Measurements from ENCODE around the gene EGFLAM.

EGFLAM gene

DNA sequence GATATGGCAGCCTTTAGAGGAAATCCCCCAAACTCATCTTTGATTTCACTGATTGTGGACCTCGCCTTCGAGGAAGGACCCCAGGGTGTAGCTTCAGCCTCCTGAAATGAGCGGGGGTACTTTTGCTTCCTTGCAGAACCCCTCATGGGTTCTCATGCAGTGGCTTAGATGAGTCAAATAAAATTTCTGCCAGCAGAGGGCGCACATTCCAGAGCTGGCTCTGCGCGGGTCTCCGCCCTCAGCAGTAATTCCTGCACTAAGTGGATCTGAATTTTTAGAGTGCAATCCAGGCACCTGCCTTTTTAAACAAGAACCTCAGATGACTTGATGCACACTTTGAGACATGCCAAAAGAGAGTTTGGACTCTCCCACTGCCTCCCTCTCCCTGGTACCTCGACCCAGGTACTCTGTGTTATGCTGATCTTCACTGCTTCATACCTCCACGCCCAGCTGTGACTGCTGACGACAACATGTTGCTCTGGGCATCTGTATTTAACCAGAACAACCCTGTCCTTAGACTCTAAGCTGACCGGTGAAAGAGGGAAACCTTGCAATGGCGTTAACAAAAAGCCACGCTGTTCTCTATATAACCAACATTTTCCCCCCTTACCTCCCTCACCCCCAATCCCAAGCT lies 7.3 kb downstream of the EGFLAM start:
- DNase-seq (ENCODE audit: low spot score): peak; percentile 37

- DNase-seq (ENCODE audit: low spot score): no peak
Observed at GRCh38 chr5:38267372-38267771, 9.0 kb downstream of the EGFLAM start.

GRCh38 chr5:38273626-38274025 lies 15.3 kb downstream of the EGFLAM start:
- no peak for DNase-seq (ENCODE audit: low spot score)

- DNase-seq (ENCODE audit: low spot score): no peak
Observed at GRCh38 chr5:38274370-38274769, 16.0 kb downstream of the EGFLAM start.

GRCh38 chr5:38284384-38284783 lies 26.0 kb downstream of the EGFLAM start:
- no peak for DNase-seq (ENCODE audit: low spot score)

- no peak for DNase-seq (ENCODE audit: low spot score)
Observed at GRCh38 chr5:38285226-38285625, 26.9 kb downstream of the EGFLAM start.

- no peak for DNase-seq (ENCODE audit: low spot score)
Observed at GRCh38 chr5:38286002-38286401, 27.6 kb downstream of the EGFLAM start.

DNA sequence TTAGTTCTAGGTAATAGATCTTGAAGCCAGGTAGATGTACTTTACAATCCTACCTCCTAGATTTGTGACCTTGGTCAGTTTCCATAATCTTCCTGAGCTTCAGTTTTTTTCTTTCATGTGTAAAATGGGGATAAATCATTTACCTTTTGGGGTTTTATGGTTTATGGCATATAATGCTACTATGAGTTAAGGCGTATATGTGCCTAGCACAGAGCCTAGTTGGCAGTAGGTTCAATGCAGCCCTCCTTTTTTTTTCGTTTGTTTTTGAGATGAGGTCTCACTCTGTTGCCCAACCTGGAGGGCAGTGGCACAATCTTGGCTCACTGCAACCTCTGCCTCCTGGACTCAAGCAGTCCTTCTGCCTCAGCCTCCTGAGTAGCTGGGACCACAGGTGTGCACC lies 28.8 kb downstream of the EGFLAM start:
- DNase-seq (ENCODE audit: low spot score): no peak

DNA sequence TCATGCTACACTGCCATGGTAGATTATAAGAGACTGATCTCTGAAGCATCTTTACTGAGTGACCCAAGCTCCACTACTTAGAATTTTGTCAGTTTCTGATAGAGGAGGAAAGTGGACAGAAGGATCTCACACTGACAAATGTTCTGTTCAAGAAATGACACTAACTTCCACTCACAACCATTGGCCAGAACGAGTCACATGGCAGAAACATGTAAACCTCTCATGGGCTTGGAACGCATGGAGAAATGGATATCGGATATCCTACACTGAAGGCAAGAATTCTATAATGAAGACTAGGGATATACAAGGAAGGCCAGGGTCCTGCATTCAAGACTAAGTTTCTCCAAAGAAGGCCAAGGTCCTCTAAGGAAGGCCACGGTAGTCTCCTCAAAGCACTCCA lies 31.1 kb downstream of the EGFLAM start:
- no peak for DNase-seq (ENCODE audit: low spot score)

DNA sequence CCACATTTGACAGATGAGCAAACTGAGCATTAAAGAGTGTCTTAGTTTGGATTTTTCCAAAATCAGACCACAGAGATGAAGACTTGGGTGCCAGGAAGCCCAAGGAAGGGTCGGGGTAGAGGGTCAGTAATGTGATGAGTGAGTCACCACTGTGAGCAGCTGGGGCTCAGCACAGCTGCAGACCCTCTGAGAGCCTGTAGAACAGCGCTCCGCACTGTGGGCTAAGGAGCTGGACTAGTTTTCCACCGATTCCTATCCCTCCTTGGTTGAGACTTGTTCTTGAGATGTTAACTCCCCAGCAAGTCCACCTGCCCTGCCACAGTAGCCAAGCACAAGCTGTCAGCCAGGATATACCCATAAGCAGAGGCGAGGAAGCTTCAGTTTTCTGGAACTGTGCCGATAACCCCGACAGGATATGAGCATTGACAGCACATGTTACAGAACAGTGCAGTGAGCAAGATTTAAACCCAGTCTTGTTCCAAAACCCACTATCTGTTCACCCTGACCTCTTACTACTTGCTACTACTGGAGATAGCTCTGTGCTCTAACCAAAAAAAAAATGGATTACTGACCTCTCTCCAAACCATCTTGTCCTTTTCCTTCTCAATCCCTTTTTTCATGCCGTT lies 31.8 kb downstream of the EGFLAM start:
- DNase-seq (ENCODE audit: low spot score): no peak

GRCh38 chr5:38291355-38291754 lies 33.0 kb downstream of the EGFLAM start:
- DNase-seq (ENCODE audit: low spot score): no peak

- no peak for DNase-seq (ENCODE audit: low spot score)
Observed at GRCh38 chr5:38292228-38292627, 33.9 kb downstream of the EGFLAM start.

DNA sequence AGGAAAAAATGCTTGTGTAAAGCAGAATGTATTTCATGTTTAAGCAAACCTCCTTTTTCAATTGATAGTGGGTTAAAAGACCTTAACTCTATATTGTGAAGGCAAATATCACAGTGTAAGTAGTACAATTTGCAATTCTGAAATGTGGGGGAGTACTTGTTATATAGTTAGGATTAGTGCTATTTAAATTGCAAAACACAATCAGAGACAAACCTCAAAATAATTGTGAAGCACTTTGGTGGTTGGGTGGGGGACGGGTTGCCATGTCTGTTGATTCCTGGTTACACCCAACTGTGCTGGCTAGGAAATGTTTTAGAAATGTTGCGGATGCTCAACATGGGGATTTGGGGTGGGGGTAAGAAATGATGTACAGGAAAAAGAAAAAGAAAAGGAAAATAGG lies 37.4 kb downstream of the EGFLAM start:
- DNase-seq (ENCODE audit: low spot score): no peak

DNA sequence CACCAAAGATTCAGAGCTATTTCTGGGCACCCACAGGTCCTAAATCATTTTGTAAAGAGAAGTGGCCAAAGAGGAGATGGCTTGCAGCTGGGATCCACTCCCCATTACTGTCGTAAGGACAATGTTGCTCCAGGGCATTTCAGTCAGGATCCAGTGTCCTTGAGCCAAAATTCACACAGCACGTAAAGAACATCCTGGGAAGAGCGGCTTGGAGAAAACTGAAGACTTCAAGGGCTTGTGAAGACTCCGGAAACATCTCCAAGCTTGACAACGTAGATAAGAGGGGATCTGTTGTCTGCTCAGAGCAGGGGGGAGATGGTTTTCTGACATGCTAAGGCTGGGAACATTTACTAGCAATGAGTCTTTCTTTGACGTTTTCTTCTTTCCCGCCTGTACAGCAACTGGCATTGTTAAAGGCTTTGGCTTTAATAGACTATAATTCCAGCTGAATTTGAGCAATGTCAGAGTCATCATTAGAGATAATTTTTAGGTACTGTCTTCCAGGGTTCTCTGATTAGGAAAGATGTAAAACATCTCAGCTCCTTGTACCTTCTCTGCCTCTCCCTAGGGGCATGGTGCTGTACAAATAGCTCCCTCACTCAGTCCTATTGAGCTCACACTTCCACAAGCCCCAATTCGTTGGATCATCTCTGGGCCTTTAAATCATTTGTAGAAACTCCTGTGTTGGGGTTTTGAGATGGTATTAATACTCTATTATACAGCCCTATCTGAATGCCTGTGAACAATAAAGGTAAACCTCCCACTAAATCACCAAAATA lies 39.7 kb downstream of the EGFLAM start:
- DNase-seq (ENCODE audit: low spot score): no peak

- no peak for DNase-seq (ENCODE audit: low spot score)
Observed at GRCh38 chr5:38299585-38299984, 41.2 kb downstream of the EGFLAM start.

GRCh38 chr5:38305148-38305547 lies 46.8 kb downstream of the EGFLAM start:
- no peak for DNase-seq (ENCODE audit: low spot score)

- DNase-seq (ENCODE audit: low spot score): no peak
Observed at GRCh38 chr5:38307845-38308244, 49.5 kb downstream of the EGFLAM start.

DNA sequence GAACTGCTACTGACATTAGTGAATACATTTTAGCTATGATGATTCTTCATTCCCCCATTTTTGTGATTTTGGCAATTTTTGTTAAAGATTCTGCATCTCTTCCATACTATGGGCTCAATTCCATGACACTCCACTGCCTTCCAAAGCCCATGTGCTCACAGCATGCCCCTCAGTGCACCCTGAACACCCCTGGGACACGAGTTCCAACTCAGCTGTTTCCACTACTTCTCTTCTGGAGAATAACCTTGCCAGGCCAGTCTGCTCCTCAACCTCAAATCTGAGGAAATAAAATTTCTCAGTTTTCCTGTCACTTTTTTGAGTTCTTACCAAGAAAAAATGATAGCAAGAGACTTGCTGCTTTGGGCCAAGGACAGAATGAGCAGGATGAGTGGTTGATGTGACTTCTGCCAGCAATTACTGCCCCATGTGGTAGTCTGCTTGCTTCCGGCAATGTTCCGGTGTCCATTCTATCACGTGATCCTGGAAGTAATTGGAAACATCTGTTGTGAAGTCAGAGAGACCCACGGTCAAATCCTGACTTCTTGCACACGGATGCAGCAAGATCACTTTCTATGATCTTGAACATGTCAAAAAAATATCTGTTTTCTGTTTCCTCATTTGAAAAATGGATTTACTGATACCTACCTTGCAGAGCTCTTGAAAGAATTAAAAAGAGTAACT lies 58.3 kb downstream of the EGFLAM start:
- no peak for DNase-seq (ENCODE audit: low spot score)

DNA sequence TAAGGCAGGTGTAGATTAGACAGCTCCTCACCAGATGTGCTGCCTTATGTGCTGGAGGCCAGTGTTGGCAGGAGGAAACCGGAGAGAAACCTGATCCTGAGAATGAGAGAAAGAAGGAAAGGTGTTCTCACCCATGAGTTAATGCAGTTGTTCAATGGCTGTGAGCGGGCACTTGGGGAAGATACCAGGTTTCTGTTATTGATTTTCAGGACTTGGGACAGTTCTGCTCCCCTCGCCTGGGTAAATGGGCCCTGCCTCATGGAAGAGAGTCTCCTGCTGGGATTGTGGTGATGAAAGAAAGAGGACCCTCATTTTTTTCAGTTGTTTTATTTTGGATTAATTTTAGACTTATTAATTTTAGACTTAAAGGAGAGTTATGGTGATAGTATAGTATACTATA lies 59.5 kb downstream of the EGFLAM start:
- no peak for DNase-seq (ENCODE audit: low spot score)

DNA sequence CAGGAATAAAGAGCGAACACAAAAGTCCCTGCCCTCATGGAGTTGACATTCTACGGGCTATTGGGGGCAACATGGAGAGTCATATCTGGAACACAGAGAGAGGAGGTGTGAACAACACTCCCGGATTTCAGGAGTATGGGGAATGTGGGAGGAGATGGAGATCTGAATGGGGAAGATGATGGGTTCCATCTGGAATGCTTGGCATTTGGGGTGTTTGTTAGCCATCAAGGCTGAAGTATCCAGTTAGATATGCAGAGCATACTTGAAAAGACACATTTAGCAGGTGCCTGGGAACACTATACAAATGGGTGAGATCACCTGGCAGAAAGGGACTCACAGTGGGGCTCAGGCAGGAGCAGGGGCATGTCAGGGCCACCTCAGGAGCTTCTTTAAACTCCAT lies 61.1 kb downstream of the EGFLAM start:
- no peak for DNase-seq (ENCODE audit: low spot score)

GRCh38 chr5:38321978-38322377 lies 63.6 kb downstream of the EGFLAM start:
- no peak for DNase-seq (ENCODE audit: low spot score)

DNA sequence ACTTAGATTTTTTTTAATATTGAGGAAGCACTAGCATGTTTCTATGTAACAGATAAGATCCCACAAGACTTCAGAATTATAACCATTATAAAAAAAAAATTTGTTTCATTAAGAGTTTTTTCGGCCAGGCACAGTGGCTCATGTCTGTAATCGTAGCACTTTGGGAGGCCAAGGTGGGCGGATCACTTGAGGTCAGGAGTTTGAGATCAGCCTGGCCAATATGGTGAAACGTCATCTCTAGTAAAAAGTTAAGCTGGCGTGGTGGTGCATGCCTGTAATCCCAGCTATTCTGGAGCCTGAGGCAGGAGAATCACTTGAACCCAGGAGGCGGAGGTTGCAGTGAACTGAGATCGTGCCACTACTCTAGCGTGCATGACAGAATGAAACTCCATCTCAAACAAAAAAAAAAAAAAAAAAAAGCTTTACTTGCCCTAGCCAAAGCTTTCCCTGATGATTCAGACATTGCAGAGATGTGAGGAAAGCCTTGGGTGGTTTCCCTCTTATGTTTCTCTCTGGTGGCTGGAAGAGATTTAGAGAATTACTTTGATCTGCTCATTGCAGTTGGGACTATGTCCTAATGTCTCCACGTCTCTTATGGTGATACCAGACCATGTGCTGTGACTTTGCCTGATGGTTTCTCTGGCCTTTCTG lies 65.4 kb downstream of the EGFLAM start:
- DNase-seq (ENCODE audit: low spot score): no peak

Measured in CD4-positive, alpha-beta T cell treated with Interleukin-2 at 100 ng/mL for 4 hours (primary cell).